Measurements from ENCODE around the gene SLC7A1.

SLC7A1 gene

GRCh38 chr13:29577136-29578051, 18.1 kb downstream of the SLC7A1 start:
- TF ChIP-seq POLR2A (IDR thresholded peaks at IDR 0.05; ENCODE audit: low read length) (no peak), GATA1 (IDR thresholded peaks at IDR 0.05; ENCODE audit: low read depth, low read length) (no peak)
- DNase-seq, result peak; percentile 26 to 42

- TF ChIP-seq POLR2A (IDR thresholded peaks at IDR 0.05; ENCODE audit: low read length) (no peak), GATA1 (IDR thresholded peaks at IDR 0.05; ENCODE audit: low read depth, low read length) (no peak)
- DNase-seq, result no peak
Measured at GRCh38 chr13:29576581-29576980, 18.9 kb downstream of the SLC7A1 start.

GRCh38 chr13:29575098-29575497, 20.4 kb downstream of the SLC7A1 start:
- TF ChIP-seq POLR2A (IDR thresholded peaks at IDR 0.05; ENCODE audit: low read length) (no peak), GATA1 (IDR thresholded peaks at IDR 0.05; ENCODE audit: low read depth, low read length) (no peak)
- no peak for DNase-seq

GRCh38 chr13:29573190-29573589, 22.3 kb downstream of the SLC7A1 start:
- peak; percentile 8 to 28 for DNase-seq
- no peak for TF ChIP-seq POLR2A (IDR thresholded peaks at IDR 0.05; ENCODE audit: low read length)
- TF ChIP-seq GATA1 (IDR thresholded peaks at IDR 0.05; ENCODE audit: low read depth, low read length), result no peak

- no peak for TF ChIP-seq GATA1 (IDR thresholded peaks at IDR 0.05; ENCODE audit: low read depth, low read length)
- no peak for TF ChIP-seq POLR2A (IDR thresholded peaks at IDR 0.05; ENCODE audit: low read length)
- DNase-seq, result no peak
Measured at GRCh38 chr13:29572575-29572974, 22.9 kb downstream of the SLC7A1 start.

- TF ChIP-seq GATA1 (IDR thresholded peaks at IDR 0.05; ENCODE audit: low read depth, low read length), result no peak
- TF ChIP-seq POLR2A (IDR thresholded peaks at IDR 0.05; ENCODE audit: low read length), result no peak
- no peak for DNase-seq
Measured at GRCh38 chr13:29571876-29572570, 23.5 kb downstream of the SLC7A1 start.

- DNase-seq, result no peak
- TF ChIP-seq POLR2A (IDR thresholded peaks at IDR 0.05; ENCODE audit: low read length), result no peak
- no peak for TF ChIP-seq GATA1 (IDR thresholded peaks at IDR 0.05; ENCODE audit: low read depth, low read length)
Measured at GRCh38 chr13:29570051-29570654, 25.3 kb downstream of the SLC7A1 start.

- peak; percentile 11 to 18 for DNase-seq
- no peak for TF ChIP-seq POLR2A (IDR thresholded peaks at IDR 0.05; ENCODE audit: low read length)
- TF ChIP-seq GATA1 (IDR thresholded peaks at IDR 0.05; ENCODE audit: low read depth, low read length), result no peak
Measured at GRCh38 chr13:29569253-29570050, 26.0 kb downstream of the SLC7A1 start.

GRCh38 chr13:29568731-29569130, 26.8 kb downstream of the SLC7A1 start:
- DNase-seq, result no peak
- TF ChIP-seq GATA1 (IDR thresholded peaks at IDR 0.05; ENCODE audit: low read depth, low read length), result no peak
- no peak for TF ChIP-seq POLR2A (IDR thresholded peaks at IDR 0.05; ENCODE audit: low read length)

GRCh38 chr13:29567411-29567810, 28.1 kb downstream of the SLC7A1 start:
- no peak for DNase-seq

GRCh38 chr13:29566206-29566605, 29.3 kb downstream of the SLC7A1 start:
- DNase-seq, result no peak
- TF ChIP-seq POLR2A (IDR thresholded peaks at IDR 0.05; ENCODE audit: low read length), result no peak
- no peak for TF ChIP-seq GATA1 (IDR thresholded peaks at IDR 0.05; ENCODE audit: low read depth, low read length)

More at GRCh38 chr13:29567411-29567810, 28.1 kb downstream of the SLC7A1 start:
- TF ChIP-seq GATA1 (IDR thresholded peaks at IDR 0.05; ENCODE audit: low read depth, low read length) (no peak), POLR2A (IDR thresholded peaks at IDR 0.05; ENCODE audit: low read length) (no peak)

- TF ChIP-seq POLR2A (IDR thresholded peaks at IDR 0.05; ENCODE audit: low read length) (no peak), GATA1 (IDR thresholded peaks at IDR 0.05; ENCODE audit: low read depth, low read length) (no peak)
- DNase-seq, result peak; percentile 19 to 23
Measured at GRCh38 chr13:29564818-29565217, 30.7 kb downstream of the SLC7A1 start.

- TF ChIP-seq GATA1 (IDR thresholded peaks at IDR 0.05; ENCODE audit: low read depth, low read length), result no peak
- TF ChIP-seq POLR2A (IDR thresholded peaks at IDR 0.05; ENCODE audit: low read length), result no peak
- no peak for DNase-seq
Measured at GRCh38 chr13:29564373-29564772, 31.1 kb downstream of the SLC7A1 start.
